HG03442 (cell line): ENCODE results near the gene GABARAPL1.
A peak's percentile ranks its signal among the peaks of the same experiment; 100 is the strongest.

ENCODE experiments used
- ATAC-seq: cut with Tn5 transposase; IDR thresholded peaks from one replicate; pipeline ENCODE4 v1.9.1; 2021; ENCODE audit warnings: mild to moderate bottlenecking, moderate library complexity; ENCODE audit not compliant: unreplicated experiment

GABARAPL1 gene

GRCh38 chr12:10226731-10227130 lies 14.1 kb downstream of the GABARAPL1 start:
- no peak for ATAC-seq

GRCh38 chr12:10227648-10228047 lies 15.0 kb downstream of the GABARAPL1 start:
- no peak for ATAC-seq

- no peak for ATAC-seq
Measured at GRCh38 chr12:10234562-10234961, 21.9 kb downstream of the GABARAPL1 start.

GRCh38 chr12:10235761-10236631 lies 23.3 kb downstream of the GABARAPL1 start:
- ATAC-seq = no peak

- no peak for ATAC-seq
Measured at GRCh38 chr12:10236720-10237119, 24.0 kb downstream of the GABARAPL1 start.

- ATAC-seq = no peak
Measured at GRCh38 chr12:10238526-10238925, 25.8 kb downstream of the GABARAPL1 start.

GRCh38 chr12:10241290-10241689 lies 28.6 kb downstream of the GABARAPL1 start:
- ATAC-seq = no peak

- ATAC-seq = no peak
Measured at GRCh38 chr12:10241727-10242126, 29.1 kb downstream of the GABARAPL1 start.

- no peak for ATAC-seq
Measured at GRCh38 chr12:10242539-10242938, 29.9 kb downstream of the GABARAPL1 start.

GRCh38 chr12:10243818-10244520 lies 31.3 kb downstream of the GABARAPL1 start:
- peak; percentile 73 for ATAC-seq

- no peak for ATAC-seq
Measured at GRCh38 chr12:10247436-10248058, 34.9 kb downstream of the GABARAPL1 start.

- ATAC-seq = no peak
Measured at GRCh38 chr12:10249690-10250455, 37.2 kb downstream of the GABARAPL1 start.

- no peak for ATAC-seq
Measured at GRCh38 chr12:10251669-10252068, 39.0 kb downstream of the GABARAPL1 start.

GRCh38 chr12:10252201-10252600 lies 39.5 kb downstream of the GABARAPL1 start:
- no peak for ATAC-seq

- no peak for ATAC-seq
Measured at GRCh38 chr12:10256064-10256463, 43.4 kb downstream of the GABARAPL1 start.

GRCh38 chr12:10260927-10261326 lies 48.2 kb downstream of the GABARAPL1 start:
- no peak for ATAC-seq

- ATAC-seq = no peak
Measured at GRCh38 chr12:10268037-10268436, 55.4 kb downstream of the GABARAPL1 start.

GRCh38 chr12:10272467-10272866 lies 59.8 kb downstream of the GABARAPL1 start:
- no peak for ATAC-seq
